GM19455 (cell line): ENCODE measurements around the gene GAS7.

ENCODE experiments used
- ATAC-seq: cut with Tn5 transposase; IDR thresholded peaks from one replicate; pipeline ENCODE4 v1.9.1; 2021; ENCODE audit not compliant: unreplicated experiment

The GAS7 gene

DNA sequence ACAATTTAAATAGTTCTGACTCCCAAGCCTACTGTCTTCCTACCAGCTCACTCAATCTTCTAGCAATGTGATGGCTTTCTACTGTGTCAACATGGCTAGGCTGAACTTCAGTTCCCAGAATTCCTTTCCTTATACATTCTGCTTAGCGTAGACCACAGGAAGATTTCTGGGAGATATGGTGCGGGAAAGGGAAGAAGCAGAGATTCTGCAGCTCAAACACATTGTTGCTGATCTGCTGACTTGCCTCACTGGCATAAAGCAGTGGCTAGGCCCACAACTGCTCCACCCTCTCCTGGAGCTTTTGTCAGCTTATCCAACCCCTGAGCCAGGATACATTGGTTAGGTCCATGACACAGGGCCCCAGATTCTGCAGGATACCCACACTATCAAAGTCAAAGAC, 58.8 kb downstream of the GAS7 start:
- ATAC-seq, result no peak

DNA sequence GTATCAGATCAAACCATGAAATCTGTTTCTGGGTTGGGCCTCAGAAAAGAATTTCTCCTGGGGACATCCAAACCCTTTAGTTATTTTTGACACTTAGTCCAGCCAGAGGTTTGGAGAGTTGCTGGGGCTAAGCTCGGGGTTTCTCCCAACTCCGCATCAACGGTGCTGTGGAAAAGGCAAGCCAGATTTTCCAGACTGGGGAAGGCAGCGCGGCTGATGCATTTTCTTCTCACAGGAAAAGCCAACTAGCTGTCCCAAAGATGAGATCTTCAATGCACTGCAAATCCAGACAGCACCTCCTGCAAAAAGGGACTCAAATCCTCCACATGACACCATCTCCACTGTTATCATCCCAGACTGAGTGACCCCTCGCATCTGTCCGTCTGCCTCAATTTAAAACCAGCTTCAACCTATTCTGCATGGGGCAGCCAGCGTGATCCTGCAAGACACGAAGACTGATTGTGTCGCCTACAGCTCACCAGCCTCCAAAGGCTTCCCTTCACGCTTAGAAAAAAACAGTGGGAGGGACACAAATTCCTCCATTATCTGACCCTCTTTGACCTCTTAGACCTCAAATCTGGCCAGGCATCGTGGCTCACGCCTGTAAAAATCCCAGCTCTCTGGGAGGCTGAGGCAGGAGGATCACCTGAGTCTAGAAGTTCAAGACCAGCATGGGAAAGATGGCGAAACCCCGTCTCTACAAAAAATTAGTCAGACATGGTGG, 62.0 kb downstream of the GAS7 start:
- no peak for ATAC-seq

DNA sequence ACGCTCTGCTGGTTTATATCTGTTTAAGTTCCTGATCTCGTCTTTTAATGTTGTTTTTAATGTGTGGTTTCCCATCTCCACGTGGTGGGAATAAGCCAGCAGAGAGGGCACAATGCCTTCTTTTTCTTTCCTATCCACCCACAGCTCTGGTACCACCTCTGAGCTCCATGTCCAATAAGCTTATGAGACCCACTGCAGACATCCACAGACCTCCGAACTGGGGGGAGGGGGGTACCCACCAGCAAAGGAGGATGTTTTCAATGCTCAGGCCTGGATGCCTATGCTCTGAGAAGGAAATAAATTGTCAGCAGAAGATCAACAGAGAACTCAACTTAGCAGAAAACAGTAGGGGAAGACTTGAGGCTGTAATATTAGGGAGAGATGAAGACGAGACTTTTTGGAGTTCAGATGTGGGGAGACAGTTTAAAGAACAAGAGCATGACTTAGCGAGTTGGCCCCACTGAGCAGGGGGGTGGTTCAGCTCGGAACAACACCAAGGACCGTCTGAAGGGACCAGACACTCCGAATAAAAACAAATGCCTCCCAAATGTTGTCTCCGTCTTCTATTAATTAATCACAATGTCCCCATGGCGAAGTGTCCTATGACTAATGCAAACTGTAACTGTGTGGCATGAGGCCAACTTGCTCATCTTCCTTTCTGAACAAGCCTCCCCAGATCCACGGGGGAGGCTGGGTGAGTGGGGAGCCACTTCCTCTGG, 62.7 kb downstream of the GAS7 start:
- no peak for ATAC-seq

DNA sequence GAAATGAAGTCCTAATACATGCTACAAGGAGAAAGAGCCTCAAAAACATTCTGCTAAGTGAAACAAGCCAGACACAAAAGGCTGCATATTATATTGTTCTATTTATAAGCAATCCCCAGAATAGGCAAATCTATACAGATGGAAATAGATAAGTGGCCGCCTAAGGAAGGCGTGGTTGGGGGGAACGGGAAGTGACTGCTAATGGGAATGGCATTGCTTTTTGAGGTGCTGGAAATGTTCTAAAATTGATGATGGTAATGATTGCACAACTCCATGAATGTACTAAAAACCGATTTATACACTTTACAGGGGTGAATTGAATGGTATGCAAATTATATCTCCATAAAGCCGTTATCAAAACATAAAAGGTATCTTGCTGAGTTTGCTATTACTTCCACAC, 67.7 kb downstream of the GAS7 start:
- ATAC-seq, result no peak

DNA sequence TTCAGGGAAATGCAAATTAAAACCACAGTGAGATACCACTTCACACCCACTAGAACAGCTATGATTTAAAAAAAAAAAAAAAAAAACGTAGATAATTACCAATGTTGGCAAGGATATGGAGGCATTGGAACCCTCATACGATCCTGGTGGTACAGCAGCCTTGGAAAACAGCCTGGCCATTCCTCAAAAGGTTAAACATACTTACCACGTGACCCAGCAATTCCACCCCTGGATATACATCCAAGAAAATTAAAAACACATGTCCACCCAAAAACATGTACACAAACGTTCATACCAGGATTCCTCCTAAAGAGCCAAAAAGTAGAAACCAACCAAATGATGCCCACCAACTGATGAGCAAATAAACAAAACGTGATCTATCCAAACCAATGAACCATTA, 68.1 kb downstream of the GAS7 start:
- no peak for ATAC-seq

DNA sequence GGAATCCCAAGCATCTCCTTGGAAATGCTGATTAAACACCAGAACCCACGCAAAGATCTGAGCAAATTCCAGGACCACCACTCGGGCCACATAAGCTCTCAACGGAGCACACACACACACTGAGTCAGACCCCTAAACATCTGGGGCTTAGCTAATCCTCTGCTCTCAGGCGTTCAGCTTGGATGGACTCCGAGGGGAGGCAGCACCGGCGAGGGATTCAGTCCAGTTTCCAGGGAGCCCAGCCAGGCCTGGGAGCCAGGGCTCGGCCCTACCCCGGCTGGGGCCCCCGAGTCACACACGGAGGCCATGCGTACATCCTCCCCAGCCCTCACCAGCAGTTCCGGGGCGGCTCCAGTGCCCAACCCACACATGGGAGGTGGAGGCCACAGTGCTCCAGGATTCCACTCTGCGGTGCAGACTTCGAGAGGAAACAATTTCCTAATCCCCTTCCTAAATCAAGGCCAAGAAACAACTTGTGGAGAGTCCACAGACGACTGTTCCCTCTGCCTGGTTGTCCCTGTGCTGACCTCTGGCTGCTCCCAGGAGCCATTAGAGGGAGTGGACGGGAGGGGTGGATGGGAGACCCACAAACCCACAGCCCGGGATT, 70.5 kb downstream of the GAS7 start:
- ATAC-seq, result no peak

DNA sequence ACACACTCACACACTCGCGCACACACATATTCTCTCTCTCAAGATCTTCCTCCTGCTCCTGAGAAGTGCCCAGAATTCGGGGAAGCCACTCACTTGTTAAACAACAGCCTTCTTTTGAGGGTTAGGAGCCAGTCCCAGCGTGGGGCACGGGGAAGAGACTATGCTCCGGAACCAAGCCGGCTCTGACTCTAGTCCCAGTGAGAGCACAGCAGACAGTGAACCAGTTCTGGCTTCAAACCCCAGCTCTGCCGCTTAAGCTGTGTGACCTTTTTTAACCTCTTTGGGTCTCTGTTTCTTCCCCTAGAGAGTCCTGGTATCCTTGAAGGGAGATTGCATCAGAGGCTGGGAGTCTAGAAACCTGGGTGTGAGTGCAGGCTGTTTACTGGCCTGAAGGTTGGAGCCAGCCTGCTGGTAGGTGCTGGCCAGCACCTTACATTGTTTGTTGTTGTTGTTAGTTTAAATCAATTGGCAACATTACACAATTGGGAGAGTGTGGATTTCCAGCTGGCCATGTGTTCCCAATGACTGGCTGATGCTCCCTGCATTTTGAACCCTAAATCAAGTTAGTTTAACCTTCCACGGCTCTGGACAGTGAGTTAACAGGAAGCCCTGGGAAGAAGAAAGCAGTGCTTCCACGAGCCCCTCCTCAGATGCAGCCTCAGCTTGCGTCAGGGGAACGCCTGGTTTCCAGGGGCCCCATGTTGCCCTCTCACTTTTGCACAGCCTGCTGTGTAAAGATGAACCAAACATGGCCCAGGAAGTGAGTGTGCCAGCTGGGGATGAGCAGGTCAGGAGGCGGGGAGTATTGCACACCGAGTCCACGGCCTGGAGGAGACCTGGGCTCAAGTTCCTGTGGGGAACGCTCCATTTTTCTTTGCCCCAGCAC, 71.5 kb downstream of the GAS7 start:
- ATAC-seq, result no peak

DNA sequence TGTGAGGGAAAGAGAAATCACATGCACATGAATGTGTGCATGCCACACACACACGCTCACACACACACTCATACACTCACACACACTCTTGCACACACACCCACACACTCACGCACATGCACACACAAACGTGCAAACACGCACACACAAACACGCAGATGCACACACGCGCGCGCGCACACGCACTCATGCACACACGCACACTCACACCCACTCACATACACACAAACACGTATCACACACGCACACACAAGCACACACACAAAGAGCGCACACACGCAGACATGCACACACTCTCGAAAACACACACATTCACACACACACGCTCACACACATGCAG, 72.2 kb downstream of the GAS7 start:
- no peak for ATAC-seq

DNA sequence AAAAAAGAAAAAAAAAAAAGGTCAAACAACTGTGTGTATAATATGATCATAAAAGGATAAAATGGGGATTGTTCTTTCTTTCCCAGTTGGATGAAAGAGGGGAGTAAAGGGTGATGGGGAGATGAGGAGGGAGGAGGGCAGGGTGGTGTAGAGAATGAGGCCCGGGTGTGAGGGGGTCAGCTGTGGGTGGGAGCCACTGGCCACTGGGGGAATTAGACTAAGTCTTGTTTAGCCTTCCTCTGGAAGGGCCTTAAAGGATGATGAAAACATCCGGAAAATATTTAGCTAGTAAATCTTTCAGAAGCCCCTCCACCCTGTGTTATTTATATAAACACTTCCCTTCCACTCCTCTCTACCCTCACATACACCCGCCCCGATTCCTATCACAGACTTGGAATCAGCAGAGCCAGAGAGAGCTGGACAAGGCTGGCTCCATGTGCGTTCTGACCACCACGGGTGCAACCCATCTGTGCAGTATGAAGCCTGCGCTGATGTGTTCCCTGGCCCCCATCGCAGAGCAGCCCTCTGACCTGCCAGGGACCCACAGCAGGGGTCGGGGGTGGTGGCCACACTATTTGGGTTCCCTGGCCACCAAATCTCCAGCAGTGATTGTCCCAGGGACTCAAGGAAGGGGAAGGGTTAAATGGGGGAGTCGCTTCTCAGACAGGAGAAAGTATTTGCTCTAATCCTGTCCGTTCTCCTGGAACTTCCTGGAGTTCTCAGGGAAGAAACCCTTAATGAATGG, 72.7 kb downstream of the GAS7 start:
- no peak for ATAC-seq

DNA sequence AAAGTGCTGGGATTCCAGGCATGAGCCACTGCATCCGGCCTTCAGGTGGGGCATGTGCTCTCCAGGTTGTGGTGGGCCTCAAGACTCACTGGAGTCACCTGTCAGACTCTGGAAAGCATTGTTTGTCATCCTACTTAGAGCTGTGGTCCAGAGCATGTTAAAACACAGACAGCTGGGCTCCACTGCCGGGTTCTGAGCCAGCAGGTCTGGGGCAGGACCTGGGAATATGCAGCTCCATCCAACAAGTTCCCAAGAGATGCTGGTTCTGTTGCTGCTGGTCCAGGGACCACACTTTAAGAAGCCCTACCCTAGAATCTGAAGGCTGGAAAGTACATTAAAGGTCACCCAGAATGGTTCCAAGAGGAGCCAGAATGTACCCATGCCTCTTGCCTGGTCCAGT, 75.3 kb downstream of the GAS7 start:
- ATAC-seq, result no peak

DNA sequence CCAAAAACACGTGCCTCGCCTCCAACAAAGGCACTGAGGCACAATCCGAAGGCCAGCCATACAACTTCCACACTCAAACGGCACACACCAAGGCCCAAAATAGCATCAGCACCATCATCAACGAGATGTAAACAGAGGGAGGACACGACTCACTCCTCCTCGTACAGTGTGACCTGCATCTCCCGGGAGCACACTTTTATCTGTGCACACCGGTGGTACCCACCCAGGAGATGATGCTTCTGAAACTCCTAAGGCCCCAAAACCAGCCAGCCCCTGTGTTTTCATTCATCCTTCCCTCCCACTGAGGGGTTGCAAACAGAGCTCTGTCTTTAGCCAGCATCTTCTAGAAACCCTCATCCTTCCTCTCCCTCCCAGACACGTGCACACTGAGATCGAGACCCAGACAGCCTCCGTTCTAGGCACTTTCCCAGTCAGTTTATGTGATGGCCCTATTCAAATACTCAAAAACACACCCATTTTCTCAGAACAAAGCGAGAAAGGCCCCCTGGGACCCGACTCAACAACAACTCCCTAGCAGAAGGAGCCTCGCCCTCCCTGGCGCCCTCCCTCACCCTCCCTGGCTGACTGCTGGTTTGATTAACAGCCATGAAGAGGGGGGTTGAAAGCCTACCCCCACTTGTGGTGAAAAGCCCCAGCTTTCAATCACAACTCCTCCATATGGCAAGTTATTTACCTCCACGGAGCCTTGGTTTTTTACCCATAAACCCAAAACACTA, 76.3 kb downstream of the GAS7 start:
- no peak for ATAC-seq

DNA sequence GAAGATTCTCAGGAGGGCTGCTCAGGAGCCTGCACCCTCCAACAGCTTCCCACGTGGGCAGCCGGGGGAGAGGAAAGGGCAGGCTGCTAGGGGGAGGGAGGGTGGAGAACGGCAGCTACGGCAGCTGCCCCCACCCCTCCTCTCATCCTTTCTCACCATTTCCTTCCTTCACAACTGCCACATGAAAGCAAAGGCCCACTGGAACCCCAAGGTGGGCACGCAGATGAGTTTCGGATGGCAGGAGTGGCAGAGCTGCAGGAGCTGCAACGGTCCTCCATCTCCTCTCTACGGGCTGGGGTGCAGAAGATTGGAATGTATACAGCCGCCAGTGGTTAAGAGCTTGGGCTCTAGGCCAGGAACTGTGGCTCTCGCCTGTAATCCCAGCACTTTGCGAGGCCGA, 77.7 kb downstream of the GAS7 start:
- no peak for ATAC-seq

DNA sequence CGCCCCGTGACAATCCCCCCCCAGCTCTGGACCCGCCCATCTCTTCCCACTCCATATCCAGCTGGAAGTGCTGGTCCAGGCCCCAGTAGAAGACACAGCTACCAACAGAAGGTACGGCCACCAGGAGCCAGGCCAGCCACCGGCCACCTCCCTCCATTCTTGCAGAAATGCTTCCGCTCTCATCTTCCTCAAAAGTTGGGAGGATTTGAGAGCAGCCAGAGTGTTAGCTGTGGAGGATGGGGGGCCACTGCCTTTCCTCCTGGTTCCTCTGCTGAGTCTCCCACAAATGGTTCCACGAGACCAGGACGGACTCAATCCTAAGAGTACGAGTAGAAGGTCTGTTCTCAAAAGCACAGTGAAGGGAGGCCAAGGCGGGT, 78.3 kb downstream of the GAS7 start:
- ATAC-seq, result no peak

DNA sequence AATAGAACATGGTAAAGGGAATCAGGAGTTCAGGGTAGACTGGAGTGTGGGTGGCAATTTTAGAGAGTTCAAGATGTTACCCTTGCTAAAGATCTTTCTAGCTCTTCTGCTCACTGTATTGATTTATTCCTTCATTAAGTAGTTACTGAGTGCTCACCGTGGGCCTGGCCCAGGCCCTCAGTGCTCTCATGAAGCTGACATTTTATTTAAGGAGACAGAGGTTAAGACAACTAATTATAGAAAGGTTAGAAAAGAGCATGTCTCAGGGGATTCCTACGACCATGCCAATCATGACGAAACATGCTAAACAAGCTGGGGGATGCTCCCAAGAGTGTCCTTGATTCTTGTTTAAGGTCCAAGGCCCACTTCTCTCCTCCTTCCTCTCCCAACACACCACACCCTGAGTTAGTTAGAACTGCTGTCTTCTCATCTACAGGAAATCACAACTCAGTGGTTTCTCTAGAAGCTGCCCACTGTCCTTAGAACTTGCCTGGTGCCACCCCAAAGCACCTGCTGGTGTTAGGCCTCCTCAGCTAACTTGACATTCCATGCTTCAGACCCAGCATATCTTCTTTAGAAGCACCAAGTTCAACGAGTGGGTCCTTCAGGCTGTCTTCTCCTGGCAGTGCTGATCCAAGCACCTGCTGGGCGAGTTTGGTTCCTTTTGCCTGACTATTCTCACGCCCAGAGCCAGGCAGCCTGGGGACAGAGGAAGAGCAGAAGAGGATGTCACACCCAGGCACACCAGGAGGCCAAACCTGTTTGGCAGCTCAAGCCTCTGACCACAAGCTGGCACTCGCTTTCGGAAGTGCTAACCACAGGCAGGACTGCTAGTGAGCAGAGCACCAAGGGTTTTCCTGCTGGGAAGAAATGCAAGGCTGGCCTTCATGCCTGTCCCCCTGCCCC, 79.0 kb downstream of the GAS7 start:
- no peak for ATAC-seq

DNA sequence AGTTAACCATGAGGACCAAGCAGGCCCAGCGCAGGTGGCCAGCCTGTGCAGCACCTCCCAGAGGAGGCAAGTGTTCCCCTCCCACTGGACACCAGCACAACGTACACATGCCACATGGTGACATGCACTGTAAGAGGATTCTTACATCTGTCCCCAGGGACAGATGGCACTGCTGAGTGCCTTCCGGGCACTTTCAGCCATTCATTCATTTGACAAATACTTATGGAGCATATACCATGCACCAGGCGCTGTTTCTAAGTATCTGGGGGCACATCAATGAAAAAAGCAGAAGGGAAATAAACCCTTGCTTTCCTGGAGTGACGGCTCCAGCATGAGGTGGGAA, 79.6 kb downstream of the GAS7 start:
- ATAC-seq, result no peak

DNA sequence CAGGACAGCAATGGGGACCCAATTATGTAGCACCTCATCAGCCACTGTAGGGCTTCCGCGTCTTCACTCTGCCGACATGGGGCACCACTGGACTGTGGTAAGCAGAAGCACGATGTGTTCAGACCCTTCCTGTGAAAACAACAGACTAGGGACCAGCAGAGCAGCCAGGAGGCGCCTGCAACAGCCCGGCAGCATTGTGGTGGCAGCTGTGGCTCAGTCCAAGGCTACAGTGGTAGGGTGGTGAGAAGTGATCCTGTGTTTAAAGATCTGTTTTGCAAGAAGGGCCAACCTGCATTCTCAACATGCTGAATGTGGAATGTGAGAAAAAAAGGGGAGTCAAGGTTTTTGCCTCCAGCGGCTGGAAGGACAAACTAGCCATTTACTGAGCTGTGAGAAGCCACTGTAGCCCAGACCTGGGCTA, 80.8 kb downstream of the GAS7 start:
- no peak for ATAC-seq

DNA sequence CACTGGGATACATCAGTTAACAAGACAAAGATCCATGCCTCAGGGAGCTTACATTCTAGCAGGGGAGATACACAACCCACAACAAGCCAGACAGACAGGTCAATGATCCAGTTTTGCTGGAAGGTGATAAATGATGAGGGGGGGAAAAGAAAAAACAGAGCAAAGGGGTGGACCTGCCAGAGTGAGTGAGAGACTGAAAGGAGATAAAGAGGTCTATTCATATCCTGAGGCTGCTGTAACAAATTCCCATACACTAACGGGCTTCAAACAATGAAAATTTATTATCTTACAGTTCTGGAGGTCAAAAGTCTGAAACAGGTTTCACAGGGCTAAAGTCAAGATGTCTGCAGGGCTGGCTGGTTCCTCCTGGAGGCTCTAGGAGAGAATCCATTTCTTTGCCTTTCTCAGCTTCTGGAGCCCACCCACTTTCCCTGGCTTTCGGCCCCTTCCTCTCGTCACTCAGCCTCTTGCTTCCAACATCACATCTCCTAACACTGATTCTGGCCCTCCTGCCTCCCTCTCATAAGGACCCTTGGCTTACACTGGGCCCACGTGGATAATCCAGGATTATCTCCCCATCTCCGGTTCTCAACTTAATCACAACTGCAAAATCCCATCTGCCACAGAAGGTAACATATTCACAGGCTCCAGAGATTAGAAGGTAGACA, 81.5 kb downstream of the GAS7 start:
- no peak for ATAC-seq

DNA sequence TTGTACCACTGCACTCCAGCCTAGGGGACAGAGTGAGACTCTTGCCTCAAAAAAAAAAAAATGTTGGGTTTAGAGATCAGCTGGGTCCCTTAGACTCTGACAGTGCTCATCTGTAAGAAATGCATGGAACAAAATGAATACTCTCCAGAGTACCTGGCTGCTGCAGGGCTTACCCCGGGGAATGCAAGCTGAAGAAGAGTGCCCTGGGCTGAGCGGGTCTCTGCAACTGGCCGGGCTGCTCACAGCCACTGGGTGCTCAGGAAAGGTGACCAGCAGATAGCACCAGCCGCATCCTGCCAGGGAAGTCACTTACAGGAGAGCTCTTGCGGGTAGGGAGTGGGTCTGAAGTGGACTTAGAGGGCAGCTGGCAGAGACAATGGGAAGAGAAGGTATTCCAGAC, 82.1 kb downstream of the GAS7 start:
- no peak for ATAC-seq

DNA sequence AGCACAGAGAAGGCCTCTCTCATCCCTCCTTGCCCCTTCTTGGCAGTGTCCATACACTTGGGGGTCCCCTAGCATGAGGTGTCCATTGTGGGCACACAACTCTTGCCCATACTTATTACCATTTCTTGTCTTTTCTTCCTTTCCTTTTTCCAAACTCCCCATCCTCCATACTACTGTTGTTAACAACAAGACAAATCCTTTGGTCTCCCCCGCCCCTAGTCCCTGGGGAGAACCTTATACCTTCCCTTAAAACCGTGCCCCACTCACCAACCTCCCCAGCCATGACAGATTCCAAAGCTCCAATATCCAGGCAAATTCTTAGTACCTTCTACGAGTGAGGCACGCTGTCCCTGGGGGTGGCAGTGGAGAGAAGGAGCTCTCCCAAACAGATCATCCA, 82.9 kb downstream of the GAS7 start:
- no peak for ATAC-seq
